Hepatocyte (in vitro differentiated cells): ENCODE measurements around the gene TESK1. TPM values are rescaled to one million over a fixed set of nuclear protein-coding genes. Genes with fewer than 3 reads are reported as not detected.

Source experiments
- DNase-seq: peaks from one replicate; pipeline ENCODE4 v3.0.0-alpha.2; 2016; ENCODE audit warnings: low spot score
- H2AFZ ChIP-seq: fragments of 200-600 bp; sonication (generic); 2 replicates; pipeline ENCODE4 v1.6.0; 2016; ENCODE audit warnings: antibody characterized with exemption, mild to moderate bottlenecking
- H3K27ac ChIP-seq: fragments of 200-600 bp; sonication (generic); 2 replicates; pipeline ENCODE4 v1.5.1; 2016; ENCODE audit warnings: mild to moderate bottlenecking
- H3K27me3 ChIP-seq: fragments of 200-600 bp; sonication (generic); 2 replicates; pipeline ENCODE4 v1.6.1; 2016
- H3K36me3 ChIP-seq: fragments of 200-600 bp; sonication (generic); replicated peaks from 2 replicates; pipeline ENCODE4 v1.5.1; 2016; ENCODE audit warnings: low read depth; ENCODE audit not compliant: insufficient read depth
- H3K4me1 ChIP-seq: fragments of 200-600 bp; sonication (generic); 2 replicates; pipeline ENCODE4 v1.5.1; 2016; ENCODE audit warnings: mild to moderate bottlenecking, moderate library complexity; ENCODE audit not compliant: insufficient read depth
- H3K4me2 ChIP-seq: fragments of 200-600 bp; sonication (generic); 2 replicates; pipeline ENCODE4 v1.6.0; 2016
- H3K4me3 ChIP-seq: fragments of 200-600 bp; sonication (generic); 2 replicates; pipeline ENCODE4 v1.5.1; 2016; ENCODE audit warnings: mild to moderate bottlenecking
- H3K79me2 ChIP-seq: fragments of 200-600 bp; sonication (generic); 2 replicates; pipeline ENCODE4 v1.6.0; 2017; ENCODE audit warnings: mild to moderate bottlenecking
- H3K9me2 ChIP-seq: fragments of 200-600 bp; sonication (generic); replicated peaks from 2 replicates; pipeline ENCODE4 v1.6.0; 2017; ENCODE audit warnings: mild to moderate bottlenecking; ENCODE audit not compliant: insufficient read depth
- H3K9me3 ChIP-seq: fragments of 200-600 bp; sonication (generic); 2 replicates; pipeline ENCODE4 v1.5.1; 2016; ENCODE audit warnings: low read depth, mild to moderate bottlenecking
- H4K20me1 ChIP-seq: fragments of 200-600 bp; sonication (generic); 2 replicates; pipeline ENCODE4 v1.6.0; 2016; ENCODE audit warnings: mild to moderate bottlenecking; ENCODE audit not compliant: insufficient read depth, poor library complexity, severe bottlenecking
- CTCF ChIP-seq: fragments of 200-600 bp; sonication (generic); IDR thresholded peaks from 2 replicates; pipeline ENCODE4 v1.5.1; 2016; ENCODE audit warnings: antibody characterized with exemption, mild to moderate bottlenecking; ENCODE audit not compliant: poor library complexity
- EZH2 ChIP-seq: fragments of 200-600 bp; sonication (generic); IDR thresholded peaks from 2 replicates; pipeline ENCODE4 v1.6.1; 2016; ENCODE audit warnings: antibody characterized with exemption, mild to moderate bottlenecking, borderline replicate concordance
- EZH2phosphoT487 ChIP-seq: fragments of 200-600 bp; sonication (generic); IDR thresholded peaks from one replicate; pipeline ENCODE4 v1.6.1; 2018; ENCODE audit warnings: antibody characterized with exemption, mild to moderate bottlenecking, low read depth, moderate library complexity; ENCODE audit not compliant: unreplicated experiment, severe bottlenecking
- WGBS: methylation state at CpG from one replicate; pipeline ENCODE4 v1.1.6; 2016; ENCODE audit warnings: low lambda C conversion rate; ENCODE audit errors: missing lambda C conversion rate; 5-methylcytosine and 5-hydroxymethylcytosine counted together
- polyA plus RNA-seq: library from polyadenylated mRNA; unstranded; fragments of >200 nt; fragmentation: Nextera tagmentation; extraction: Ambion mirVana; gene quantifications from 2 replicates; pipeline ENCODE4 v1.2.1, GENCODE V29; 2016
- total RNA-seq: library from RNA; depleted of rRNA; stranded (reverse); fragments of >200 nt; gene quantifications from 2 replicates; pipeline ENCODE4 v1.2.3, GENCODE V29; 2014

Gene TESK1
- total RNA-seq (17.4 and 20.1 TPM in 2 replicates), polyA plus RNA-seq (27.2 and 30.3 TPM in 2 replicates)

GRCh38 chr9:35604578-35605350 lies at the start of gene TESK1:
TSS of gene TESK1 (plus strand) at chr9:35605262. CDS start at chr9:35605620, 358 bp downstream.
- no peak for TF ChIP-seq EZH2
- no peak for TF ChIP-seq EZH2phosphoT487
- TF ChIP-seq CTCF: no peak
- Histone ChIP-seq H3K36me3 (no peaks in the 10 kb centered on the region), H3K4me2 (peak within 1 kb of the TSS; percentile 98), H3K4me1 (peaks cover 15% of the 10 kb centered on the region), H4K20me1 (peaks cover 18% of the 10 kb centered on the region), H3K27me3 (no peaks in the 10 kb centered on the region), H3K9me2 (no peaks in the 10 kb centered on the region), H3K9me3 (no peaks in the 10 kb centered on the region), H2AFZ (peak within 1 kb of the TSS; percentile 37), H3K27ac (peak within 1 kb of the TSS; percentile 90), H3K79me2 (peaks cover 25% of the 10 kb centered on the region), H3K4me3 (peak within 1 kb of the TSS; percentile 84)
- WGBS: 1% methylated on average over 24 of the region's 55 CpGs
- peak; percentile 94 for DNase-seq

GRCh38 chr9:35555881-35556280 lies 49.2 kb upstream of the TESK1 start:
- no peaks in the 10 kb centered on the region for H3K27me3 ChIP-seq
- no peaks in the 10 kb centered on the region for H3K4me1 ChIP-seq
- no peak overlapping the region for H3K4me2 ChIP-seq
- no peak for TF ChIP-seq EZH2phosphoT487
- TF ChIP-seq CTCF: no peak
- TF ChIP-seq EZH2: no peak
- H4K20me1 ChIP-seq: no peaks in the 10 kb centered on the region
- H3K4me3 ChIP-seq: no peak overlapping the region
- no peaks in the 10 kb centered on the region for H3K36me3 ChIP-seq
- no peaks in the 10 kb centered on the region for H3K9me3 ChIP-seq
- no peaks in the 10 kb centered on the region for H3K79me2 ChIP-seq
- no peak overlapping the region for H3K27ac ChIP-seq
- no peak overlapping the region for H2AFZ ChIP-seq
- no peak for DNase-seq
- no peaks in the 10 kb centered on the region for H3K9me2 ChIP-seq
- WGBS: 96% methylated on average over 10 of the region's 10 CpGs

- TF ChIP-seq EZH2phosphoT487: no peak
- TF ChIP-seq CTCF: no peak
- TF ChIP-seq EZH2: no peak
- Histone ChIP-seq H3K36me3 (no peaks in the 10 kb centered on the region), H3K9me2 (no peaks in the 10 kb centered on the region), H3K4me3 (no peak overlapping the region), H3K27me3 (no peaks in the 10 kb centered on the region), H3K79me2 (no peaks in the 10 kb centered on the region), H2AFZ (no peak overlapping the region), H4K20me1 (no peaks in the 10 kb centered on the region), H3K4me2 (no peak overlapping the region), H3K27ac (no peak overlapping the region), H3K4me1 (no peaks in the 10 kb centered on the region), H3K9me3 (no peaks in the 10 kb centered on the region)
- no peak for DNase-seq
- WGBS: 95% methylated on average over 3 of the region's 3 CpGs
Observed at GRCh38 chr9:35556776-35557175, 48.3 kb upstream of the TESK1 start.
